Gastroesophageal sphincter (tissue), 4 donors: ENCODE results near the gene PDC. TPM values are rescaled to one million over a fixed set of nuclear protein-coding genes. Genes with fewer than 3 reads are reported as not detected.
A peak's percentile ranks its signal among the peaks of the same experiment; 100 is the strongest.

Experiments
- ATAC-seq: fragments of 150-250 bp; one replicate; pipeline ENCODE4 v1.9.1; 2016; ENCODE audit warnings: mild to moderate bottlenecking, moderate library complexity
- H3K27ac ChIP-seq, 4 donors: fragments of 200-600 bp; sonication (generic) in 3 of 4; 1 replicate in 3 of 4; 2 replicates in 1 of 4; pipeline ENCODE4 v1.5.1; 2016 to 2019
- H3K27me3 ChIP-seq: fragments of 200-600 bp; sonication (generic); one replicate; pipeline ENCODE4 v1.5.1; 2019
- H3K36me3 ChIP-seq, 2 donors: fragments of 200-600 bp; sonication (generic); one replicate each; pipeline ENCODE4 v1.5.1; 2019; ENCODE audit warnings: control low read depth in 1 of 2
- H3K4me1 ChIP-seq, 3 donors: fragments of 200-600 bp; sonication (generic); 1 replicate in 2 of 3; 2 replicates in 1 of 3; pipeline ENCODE4 v1.5.1; 2016 to 2019; ENCODE audit warnings: control low read depth in 2 of 3
- H3K4me3 ChIP-seq, 2 donors: fragments of 200-600 bp; sonication (generic); one replicate each; pipeline ENCODE4 v1.5.1; 2019; ENCODE audit warnings: mild to moderate bottlenecking in 1 of 2, moderate library complexity in 1 of 2
- H3K9me3 ChIP-seq, 3 donors: fragments of 200-600 bp; sonication (generic); one replicate each; pipeline ENCODE4 v1.5.1; 2017 to 2019; ENCODE audit warnings: control low read depth in 2 of 3
- CTCF ChIP-seq, 4 experiments: fragments of 200-600 bp in 2 of 4; fragments of 450-650 bp in 2 of 4; sonication (generic) in 1 of 4; IDR thresholded peaks; one replicate each; pipeline ENCODE4 v1.5.1; 2017 to 2019; ENCODE audit warnings: antibody characterized with exemption in 4 of 4, mild to moderate bottlenecking in 2 of 4, moderate library complexity in 2 of 4
- EP300 ChIP-seq: sonication (generic); formaldehyde crosslinking; IDR thresholded peaks from one replicate; pipeline ENCODE4 v1.6.1; 2017; ENCODE audit warnings: antibody characterized with exemption, mild to moderate bottlenecking
- POLR2A ChIP-seq, 2 donors: fragments of 450-650 bp; IDR thresholded peaks; one replicate each; pipeline ENCODE4 v1.6.1; 2017; ENCODE audit warnings: antibody characterized with exemption in 2 of 2, mild to moderate bottlenecking in 2 of 2, moderate library complexity in 1 of 2
- POLR2AphosphoS5 ChIP-seq: sonication (generic); formaldehyde crosslinking; IDR thresholded peaks from one replicate; pipeline ENCODE4 v1.6.1; 2017; ENCODE audit warnings: antibody characterized with exemption
- WGBS, 2 donors: methylation state at CpG; one replicate each; pipeline ENCODE4 v1.1.5; 2018; ENCODE audit warnings: low coverage in 1 of 2; 5-methylcytosine and 5-hydroxymethylcytosine counted together
- total RNA-seq, 4 donors: library from RNA; depleted of rRNA; stranded (reverse); fragments of >200 nt; gene quantifications; one replicate each; pipeline ENCODE4 v1.1.0, GENCODE V29; 2016

PDC gene
- total RNA-seq, 4 donors from 2014 or later, result not detected

GRCh38 chr1:186482661-186483255 lies 21.8 kb upstream of the PDC start:
- H3K36me3 ChIP-seq, result no peaks in the 10 kb centered on the region
- H3K4me3 ChIP-seq, result no peak overlapping the region
- WGBS, 2 donors, result 0 to 4% methylated on average over 2 to 4 of the region's 4 CpGs

GRCh38 chr1:186481303-186481888 lies 20.5 kb upstream of the PDC start:
- H3K27ac ChIP-seq, result no peak overlapping the region
- no peaks in the 10 kb centered on the region for H3K27me3 ChIP-seq
- WGBS, 2 donors, result 23 to 63% methylated on average over 2 of the region's 2 CpGs
- no peaks in the 10 kb centered on the region for H3K36me3 ChIP-seq
- no peaks in the 10 kb centered on the region for H3K4me1 ChIP-seq
- TF ChIP-seq POLR2AphosphoS5 (no peak), CTCF (IDR thresholded peaks at IDR 0.05) (no peak), POLR2A (IDR thresholded peaks at IDR 0.05) (no peak), EP300 (no peak)
- H3K4me3 ChIP-seq, result no peak overlapping the region
- ATAC-seq, result no peak
- H3K9me3 ChIP-seq, result no peaks in the 10 kb centered on the region

More at GRCh38 chr1:186482661-186483255, 21.8 kb upstream of the PDC start:
- peak; percentile 50 to 78 (median 60) for TF ChIP-seq CTCF (IDR thresholded peaks at IDR 0.05)
- TF ChIP-seq POLR2AphosphoS5, result no peak
- TF ChIP-seq EP300, result no peak
- peak; percentile 53 for ATAC-seq
- Histone ChIP-seq H3K4me1 (no peaks in the 10 kb centered on the region), H3K27ac (no peak overlapping the region), H3K9me3 (no peaks in the 10 kb centered on the region), H3K27me3 (no peaks in the 10 kb centered on the region)

GRCh38 chr1:186479162-186479561 lies 18.2 kb upstream of the PDC start:
- H3K4me1 ChIP-seq, result no peaks in the 10 kb centered on the region
- 74 to 79% methylated on average over 2 of the region's 2 CpGs for WGBS, 2 donors
- no peak for TF ChIP-seq POLR2AphosphoS5
- no peak for TF ChIP-seq CTCF (IDR thresholded peaks at IDR 0.05)
- TF ChIP-seq POLR2A (IDR thresholded peaks at IDR 0.05), result no peak
- no peak for TF ChIP-seq EP300
- H3K27me3 ChIP-seq, result no peaks in the 10 kb centered on the region
- no peaks in the 10 kb centered on the region for H3K9me3 ChIP-seq
- no peak overlapping the region for H3K4me3 ChIP-seq
- H3K36me3 ChIP-seq, result no peaks in the 10 kb centered on the region
- ATAC-seq, result no peak
- H3K27ac ChIP-seq, result no peak overlapping the region

GRCh38 chr1:186476264-186477040 lies 15.5 kb upstream of the PDC start:
- H3K36me3 ChIP-seq, result no peaks in the 10 kb centered on the region
- TF ChIP-seq CTCF (IDR thresholded peaks at IDR 0.05) (no peak), POLR2A (IDR thresholded peaks at IDR 0.05) (no peak), EP300 (no peak), POLR2AphosphoS5 (no peak)
- H3K4me3 ChIP-seq, result no peak overlapping the region
- no peaks in the 10 kb centered on the region for H3K27me3 ChIP-seq
- no peaks in the 10 kb centered on the region for H3K4me1 ChIP-seq
- WGBS, 2 donors, result 73% methylated on average over 5 of the region's 5 CpGs
- no peak overlapping the region for H3K27ac ChIP-seq
- no peak for ATAC-seq
- H3K9me3 ChIP-seq, result no peaks in the 10 kb centered on the region
